ENCODE results near the gene RAMACL. TPM values are rescaled to one million over a fixed set of nuclear protein-coding genes. Genes with fewer than 3 reads are reported as not detected.

The RAMACL gene
- total RNA-seq, 4 donors from 2014 or later: 8.2 to 10.8 (median 9.1) TPM

- WGBS, 2 donors: 59 to 74% methylated on average over 8 of the region's 8 CpGs
- no peaks in the 10 kb centered on the region for H3K27me3 ChIP-seq
- no peak overlapping the region for H3K4me3 ChIP-seq
- peak overlapping the region in 3 of 4 donors; percentile 34 to 79 (median 76) for H3K27ac ChIP-seq
- H3K36me3 ChIP-seq: peaks cover 0 to 10% (median 0%) of the 10 kb centered on the region in 3 donors
- H3K4me1 ChIP-seq: peaks cover 0 to 96% (median 36%) of the 10 kb centered on the region in 4 donors
- no peak for TF ChIP-seq EP300 (IDR thresholded peaks at IDR 0.05)
- TF ChIP-seq POLR2A (IDR thresholded peaks at IDR 0.05): no peak
- DNase-seq (ENCODE audit: low spot score in 2 of 2): no peak
- no peaks in the 10 kb centered on the region for H3K9me3 ChIP-seq
Observed at GRCh38 chr6:166620478-166621113, 34.1 kb upstream of the RAMACL start.

- no peaks in the 10 kb centered on the region for H3K9me3 ChIP-seq
- H3K36me3 ChIP-seq: peaks cover 0 to 10% (median 0%) of the 10 kb centered on the region in 3 donors
- peak overlapping the region in 3 of 4 donors; percentile 34 to 79 (median 76) for H3K27ac ChIP-seq
- DNase-seq (ENCODE audit: low spot score in 2 of 2): peak in 1 of 2 donors; percentile 71
- 33 to 45% methylated on average over 3 of the region's 3 CpGs for WGBS, 2 donors
- H3K4me1 ChIP-seq: peaks cover 0 to 96% (median 36%) of the 10 kb centered on the region in 4 donors
- no peak overlapping the region for H3K4me3 ChIP-seq
- TF ChIP-seq POLR2A (IDR thresholded peaks at IDR 0.05) (no peak), EP300 (IDR thresholded peaks at IDR 0.05) (peak in 1 of 2 donors; percentile 82), CTCF (IDR thresholded peaks at IDR 0.05) (no peak)
- no peaks in the 10 kb centered on the region for H3K27me3 ChIP-seq
Observed at GRCh38 chr6:166619912-166620311, 33.4 kb upstream of the RAMACL start.

GRCh38 chr6:166618866-166619761, 32.6 kb upstream of the RAMACL start:
- TF ChIP-seq POLR2A (IDR thresholded peaks at IDR 0.05) (no peak), CTCF (IDR thresholded peaks at IDR 0.05) (no peak), EP300 (IDR thresholded peaks at IDR 0.05) (no peak)
- Histone ChIP-seq H3K27me3 (no peaks in the 10 kb centered on the region), H3K36me3 (peaks cover 0 to 10% (median 0%) of the 10 kb centered on the region in 3 donors), H3K4me1 (peaks cover 0 to 96% (median 35%) of the 10 kb centered on the region in 4 donors), H3K9me3 (no peaks in the 10 kb centered on the region), H3K4me3 (no peak overlapping the region), H3K27ac (peak overlapping the region in 3 of 4 donors; percentile 46 to 79 (median 76))
- no peak for DNase-seq (ENCODE audit: low spot score in 2 of 2)
- WGBS, 2 donors: 85 to 91% methylated on average over 27 of the region's 27 CpGs

DNA sequence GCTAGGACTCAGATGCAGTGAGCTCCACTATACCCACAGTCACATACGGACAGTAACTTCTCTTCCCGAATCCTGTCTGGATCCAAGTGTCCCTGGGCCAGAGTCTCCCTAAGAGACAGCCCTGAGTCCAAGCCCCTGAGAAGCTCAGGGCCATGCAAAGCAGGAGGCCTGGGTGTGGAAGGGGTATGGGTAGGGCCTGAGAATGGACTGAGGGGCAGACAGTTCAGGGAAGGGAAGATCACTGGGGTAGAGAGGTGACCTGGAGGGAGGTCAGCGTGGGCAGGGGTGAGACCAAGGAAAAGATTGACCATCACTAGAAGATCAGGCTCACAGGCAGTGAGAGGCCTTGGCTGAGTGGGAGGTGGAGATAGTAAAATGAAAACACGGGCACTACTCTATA, 31.8 kb upstream of the RAMACL start:
- H3K27ac ChIP-seq: peak overlapping the region in 2 of 4 donors; percentile 76 to 79
- TF ChIP-seq POLR2A (IDR thresholded peaks at IDR 0.05) (no peak), CTCF (IDR thresholded peaks at IDR 0.05) (no peak), EP300 (IDR thresholded peaks at IDR 0.05) (no peak)
- H3K4me3 ChIP-seq: no peak overlapping the region
- peaks cover 0 to 10% (median 0%) of the 10 kb centered on the region in 3 donors for H3K36me3 ChIP-seq
- no peaks in the 10 kb centered on the region for H3K9me3 ChIP-seq
- H3K27me3 ChIP-seq: no peaks in the 10 kb centered on the region
- peaks cover 0 to 95% (median 29%) of the 10 kb centered on the region in 4 donors for H3K4me1 ChIP-seq
- DNase-seq (ENCODE audit: low spot score in 2 of 2): no peak
- 96 to 97% methylated on average over 4 of the region's 4 CpGs for WGBS, 2 donors

- no peak for TF ChIP-seq EP300 (IDR thresholded peaks at IDR 0.05)
- no peak for TF ChIP-seq CTCF (IDR thresholded peaks at IDR 0.05)
- no peak for TF ChIP-seq POLR2A (IDR thresholded peaks at IDR 0.05)
- no peaks in the 10 kb centered on the region for H3K9me3 ChIP-seq
- WGBS, 2 donors: 80 to 85% methylated on average over 7 of the region's 7 CpGs
- H3K27me3 ChIP-seq: no peaks in the 10 kb centered on the region
- H3K4me3 ChIP-seq: no peak overlapping the region
- peaks cover 0 to 95% (median 25%) of the 10 kb centered on the region in 4 donors for H3K4me1 ChIP-seq
- H3K27ac ChIP-seq: peak overlapping the region in 1 of 4 donors; percentile 79
- peaks cover 0 to 10% (median 0%) of the 10 kb centered on the region in 3 donors for H3K36me3 ChIP-seq
- no peak for DNase-seq (ENCODE audit: low spot score in 2 of 2)
Observed at GRCh38 chr6:166617359-166617758, 30.9 kb upstream of the RAMACL start.

Measured in tibial nerve (tissue), 4 donors.